Neural progenitor cell (in vitro differentiated cells): ENCODE data around the gene ARPP19.

Source experiments
- EZH2 ChIP-seq: fragments of 200-600 bp; sonication (generic); IDR thresholded peaks from 2 replicates; pipeline ENCODE4 v1.6.1; 2017; ENCODE audit warnings: antibody characterized with exemption, mild to moderate bottlenecking, moderate library complexity
- EZH2phosphoT487 ChIP-seq: fragments of 200-600 bp; sonication (generic); IDR thresholded peaks from 2 replicates; pipeline ENCODE4 v1.6.1; 2017; ENCODE audit warnings: antibody characterized with exemption
- TF ChIP-seq, protein P1 (sequence below): fragments of 200-600 bp; sonication (generic); IDR thresholded peaks from 2 replicates; pipeline ENCODE4 v1.5.1; 2017; ENCODE audit warnings: antibody characterized with exemption, mild to moderate bottlenecking

DNA sequence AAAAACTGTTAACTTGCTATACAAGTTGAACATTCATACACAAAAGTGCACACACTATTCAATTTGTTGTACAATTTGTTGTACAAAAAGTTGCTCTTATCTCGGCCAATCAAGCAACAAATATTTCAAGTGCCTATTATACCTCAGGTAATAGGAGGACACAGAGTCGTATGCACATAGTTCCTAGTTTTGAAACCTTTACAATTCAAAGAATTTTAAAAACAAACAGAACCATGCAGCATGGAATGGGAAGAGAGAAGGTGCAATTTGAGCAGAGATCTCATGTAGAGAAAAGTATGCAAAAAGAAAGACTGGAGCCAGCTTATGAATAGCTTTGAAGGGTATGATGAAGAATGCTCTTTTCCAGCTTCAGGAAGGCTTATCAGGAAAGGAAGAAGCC is 46.5 kb upstream of the ARPP19 start:
- TF ChIP-seq, protein P1, sequence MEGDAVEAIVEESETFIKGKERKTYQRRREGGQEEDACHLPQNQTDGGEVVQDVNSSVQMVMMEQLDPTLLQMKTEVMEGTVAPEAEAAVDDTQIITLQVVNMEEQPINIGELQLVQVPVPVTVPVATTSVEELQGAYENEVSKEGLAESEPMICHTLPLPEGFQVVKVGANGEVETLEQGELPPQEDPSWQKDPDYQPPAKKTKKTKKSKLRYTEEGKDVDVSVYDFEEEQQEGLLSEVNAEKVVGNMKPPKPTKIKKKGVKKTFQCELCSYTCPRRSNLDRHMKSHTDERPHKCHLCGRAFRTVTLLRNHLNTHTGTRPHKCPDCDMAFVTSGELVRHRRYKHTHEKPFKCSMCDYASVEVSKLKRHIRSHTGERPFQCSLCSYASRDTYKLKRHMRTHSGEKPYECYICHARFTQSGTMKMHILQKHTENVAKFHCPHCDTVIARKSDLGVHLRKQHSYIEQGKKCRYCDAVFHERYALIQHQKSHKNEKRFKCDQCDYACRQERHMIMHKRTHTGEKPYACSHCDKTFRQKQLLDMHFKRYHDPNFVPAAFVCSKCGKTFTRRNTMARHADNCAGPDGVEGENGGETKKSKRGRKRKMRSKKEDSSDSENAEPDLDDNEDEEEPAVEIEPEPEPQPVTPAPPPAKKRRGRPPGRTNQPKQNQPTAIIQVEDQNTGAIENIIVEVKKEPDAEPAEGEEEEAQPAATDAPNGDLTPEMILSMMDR = no peak
- TF ChIP-seq EZH2 (no peak), EZH2phosphoT487 (no peak)
